Endothelial cell of umbilical vein (primary cell): Measurements from ENCODE around the gene RPGRIP1. TPM values are rescaled to one million over a fixed set of nuclear protein-coding genes. Genes with fewer than 3 reads are reported as not detected.

Experiments
- Bru-seq: library from RNA; stranded (reverse); fragments of 400-500 nt; gene quantifications from one replicate; lab custom pipeline; 2021; lab: Mats Ljungman, UMichigan
- BruChase-seq, 2 experiments: library from RNA; stranded (reverse); fragments of 400-500 nt; gene quantifications; one replicate each; lab custom pipeline; 2021; lab: Mats Ljungman, UMichigan
- BruUV-seq: library from RNA; stranded (reverse); fragments of 400-500 nt; replicated peaks from 2 replicates; lab custom pipeline; 2021; lab: Mats Ljungman, UMichigan
- CTCF ChIA-PET: fragments of 300-600, 350-600 bp; sonication (Branson Sonifier 250); formaldehyde crosslinking; loops from one replicate; lab custom pipeline; 2021; ENCODE audit warnings: antibody characterized with exemption, inconsistent platforms; lab: Charles Lee
- POLR2A ChIA-PET: fragments of 300-600, 350-600 bp; sonication (Branson Sonifier 250); formaldehyde crosslinking; loops from one replicate; lab custom pipeline; 2021; ENCODE audit warnings: antibody characterized with exemption, inconsistent platforms; lab: Charles Lee
- DNase-seq: peaks from one replicate; pipeline ENCODE4 v3.0.0-alpha.2; 2011; ENCODE audit warnings: low read depth, low spot score
- FAIRE-seq: peaks from 2 replicates; lab custom pipeline; 2011; peaks lifted over from hg19 to GRCh38; lab: Jason Lieb, UNC
- H2AFZ ChIP-seq: 2 replicates; pipeline ENCODE4 v1.6.0; 2012; ENCODE audit warnings: low read depth, low read length, control low read depth, inconsistent platforms
- H3K27ac ChIP-seq: 2 replicates; pipeline ENCODE4 v1.5.1; 2011; ENCODE audit warnings: low read depth, mild to moderate bottlenecking, control low read depth, low read length, moderate library complexity; ENCODE audit not compliant: insufficient read depth
- H3K27me3 ChIP-seq, 2 experiments: 2 replicates each; pipeline versions ENCODE4 v1.6.0 to v1.6.1; 2011; ENCODE audit warnings: low read length in 2 of 2, mixed read lengths in 1 of 2; ENCODE audit not compliant: control insufficient read depth in 2 of 2, insufficient read depth in 2 of 2
- H3K36me3 ChIP-seq, 2 experiments: 2 replicates in 1 of 2; 3 replicates in 1 of 2; pipeline ENCODE4 v1.5.1; 2011; ENCODE audit warnings: low read length in 2 of 2, mild to moderate bottlenecking in 1 of 2, moderate library complexity in 1 of 2; ENCODE audit not compliant: control insufficient read depth in 2 of 2, insufficient read depth in 2 of 2; ENCODE audit errors: extremely low read depth in 1 of 2
- H3K4me1 ChIP-seq: 3 replicates; pipeline ENCODE4 v1.5.1; 2011; ENCODE audit warnings: mild to moderate bottlenecking, low read length; ENCODE audit not compliant: control insufficient read depth, insufficient read depth; ENCODE audit errors: extremely low read depth
- H3K4me2 ChIP-seq: 2 replicates; pipeline ENCODE4 v1.6.1; 2011; ENCODE audit warnings: low read length, control low read depth, mixed read lengths; ENCODE audit not compliant: insufficient read depth
- H3K4me3 ChIP-seq, 3 experiments: fragments of 200-600 bp in 1 of 3; sonication (generic), shearing (Covaris generic) in 1 of 3; replicated peaks in 1 of 3; 2 replicates each; pipeline ENCODE4 v1.5.1; 2011 to 2016; ENCODE audit warnings: control low read depth in 3 of 3, low read length in 3 of 3, mild to moderate bottlenecking in 2 of 3, inconsistent platforms in 1 of 3, low read depth in 1 of 3, moderate library complexity in 1 of 3; ENCODE audit not compliant: insufficient read depth in 1 of 3
- H3K79me2 ChIP-seq: 2 replicates; pipeline ENCODE4 v1.6.0; 2012; ENCODE audit warnings: low read length, inconsistent platforms; ENCODE audit not compliant: control insufficient read depth, insufficient read depth
- H3K9ac ChIP-seq: replicated peaks from 2 replicates; pipeline ENCODE3; 2011; ENCODE audit warnings: low read length, control low read depth; ENCODE audit not compliant: insufficient read depth; ENCODE audit errors: extremely low read depth
- H3K9me1 ChIP-seq: replicated peaks from 3 replicates; pipeline ENCODE4 v1.6.0; 2011; ENCODE audit warnings: mild to moderate bottlenecking, low read length; ENCODE audit not compliant: control insufficient read depth, insufficient read depth; ENCODE audit errors: extremely low read depth
- H3K9me3 ChIP-seq: replicated peaks from 2 replicates; pipeline ENCODE4 v1.5.1; 2012; ENCODE audit warnings: low read length, inconsistent platforms; ENCODE audit not compliant: control insufficient read depth, insufficient read depth
- H4K20me1 ChIP-seq: replicated peaks from 2 replicates; pipeline ENCODE3; 2011; ENCODE audit warnings: mild to moderate bottlenecking, low read length; ENCODE audit not compliant: control insufficient read depth, insufficient read depth; ENCODE audit errors: extremely low read depth
- CTCF ChIP-seq, 2 donors: IDR thresholded peaks; 1 replicate in 1 of 2; 2 replicates in 1 of 2; pipeline ENCODE4 v1.5.1; 2011; ENCODE audit warnings: low read length in 2 of 2, mild to moderate bottlenecking in 2 of 2, moderate library complexity in 2 of 2, control low read depth in 1 of 2, inconsistent platforms in 1 of 2, low read depth in 1 of 2; ENCODE audit not compliant: insufficient read depth in 1 of 2; ENCODE audit errors: extremely low read depth in 1 of 2
- EZH2 ChIP-seq: IDR thresholded peaks from 2 replicates; pipeline ENCODE4 v1.6.1; 2012; ENCODE audit warnings: borderline replicate concordance, low read depth, mild to moderate bottlenecking, moderate library complexity, low read length, inconsistent platforms; ENCODE audit not compliant: severe bottlenecking
- FOS ChIP-seq: IDR thresholded peaks from 2 replicates; pipeline ENCODE4 v1.6.1; 2011; ENCODE audit warnings: mild to moderate bottlenecking, low read length, moderate library complexity, borderline replicate concordance; ENCODE audit not compliant: insufficient read depth
- GATA2 ChIP-seq: IDR thresholded peaks from 2 replicates; pipeline ENCODE4 v1.7.0; 2011; ENCODE audit warnings: low read depth, mild to moderate bottlenecking, moderate library complexity, mixed read lengths, low read length; ENCODE audit not compliant: insufficient read length, insufficient read depth
- JUN ChIP-seq: IDR thresholded peaks from 2 replicates; pipeline ENCODE4 v1.6.1; 2011; ENCODE audit warnings: borderline replicate concordance, low read depth; ENCODE audit not compliant: insufficient read length, insufficient read depth
- MYC ChIP-seq: IDR thresholded peaks from one replicate; pipeline ENCODE4 v1.6.1; 2011; ENCODE audit warnings: mild to moderate bottlenecking, low read depth, low read length
- POLR2A ChIP-seq: IDR thresholded peaks from 2 replicates; pipeline ENCODE4 v1.6.1; 2012; ENCODE audit warnings: low read depth, mild to moderate bottlenecking, control low read depth, low read length
- POLR2AphosphoS5 ChIP-seq: IDR thresholded peaks from 2 replicates; pipeline ENCODE4 v1.6.1; 2012; ENCODE audit warnings: low read depth, mild to moderate bottlenecking, control low read depth, low read length, moderate library complexity; ENCODE audit not compliant: insufficient read depth
- dilution Hi-C: fragments of 300-500 bp; cut with MboI; formaldehyde crosslinking; loops from one replicate; pipeline ENCODE4 v1.15.0; 2019; ENCODE audit warnings: low sequenced_read_pairs; ENCODE audit not compliant: extremely low pct_ligation_motif_present
- intact Hi-C: fragments of 100-400 bp; cut with micrococcal nuclease; formaldehyde crosslinking; loops from one replicate; pipeline ENCODE4 v1.10.0; 2022
- long read RNA-seq: library from polyadenylated mRNA; stranded (forward); transcript quantifications from one replicate; pipeline ENCODE4 v2.0.0, GENCODE V29; 2021
- polyA minus RNA-seq, 3 experiments: library from RNA; depleted of rRNA, polyadenylated mRNA; stranded (reverse); fragments of >200 nt; gene quantifications; 1 replicate in 1 of 3; 2 replicates in 2 of 3; pipeline ENCODE4 v1.2.3, GENCODE V29; 2011
- polyA plus RNA-seq, 4 experiments: library from polyadenylated mRNA; depleted of rRNA in 3 of 4; stranded (reverse) in 3 of 4; unstranded in 1 of 4; fragments of >200 nt; gene quantifications; 2 replicates each; pipeline versions ENCODE4 v1.2.1 to v1.2.3, GENCODE V29; 2011 to 2012; ENCODE audit warnings: missing spikeins in 1 of 4
- total RNA-seq: library from RNA; stranded (reverse); gene quantifications from 2 replicates; pipeline ENCODE4 v1.2.3, GENCODE V29; 2021
- TF ChIP-seq, protein P1 (sequence below): IDR thresholded peaks from 2 replicates; pipeline ENCODE4 v1.6.1; 2011; ENCODE audit not compliant: insufficient read depth, insufficient read length

Gene RPGRIP1
- total RNA-seq = not detected in 2 replicates
- not detected in 2 replicates for polyA plus RNA-seq
- polyA plus RNA-seq (2011; cell fraction: cytosol; rRNA removed) = not detected in 2 replicates
- not detected in 2 replicates for polyA plus RNA-seq (2011; cell fraction: nucleus; rRNA removed)
- polyA plus RNA-seq (2012) = 0.10 TPM in 1 of 2 replicates, not detected in the other
- polyA minus RNA-seq = not detected in 2 replicates
- polyA minus RNA-seq (2011; cell fraction: cytosol; rRNA and poly(A)+ RNA removed) = not detected
- not detected in 2 replicates for polyA minus RNA-seq (2011; cell fraction: nucleus; rRNA and poly(A)+ RNA removed)
- Bru-seq, nascent RNA = percentile 8 among the genes with signal in this experiment
- not detected for BruChase-seq, experiment 1, labeled RNA remaining after a 6-hour chase
- BruChase-seq, experiment 2, labeled RNA remaining after a 2-hour chase = not detected
- long read RNA-seq = 0 reads

GRCh38 chr14:21279783-21280182 lies at the start of gene RPGRIP1:
RPGRIP1 (plus strand) TSS chr14:21280083; CDS start chr14:21287977, 7,894 bp downstream.
- Histone ChIP-seq H3K4me2 (no peak within 1 kb of the TSS), H3K4me1 (no peaks in the 10 kb centered on the region), H3K9ac (no peak within 1 kb of the TSS), H2AFZ (no peak within 1 kb of the TSS), H3K36me3 (no peaks in the 10 kb centered on the region), H3K79me2 (no peaks in the 10 kb centered on the region), H3K9me3 (no peaks in the 10 kb centered on the region), H4K20me1 (no peaks in the 10 kb centered on the region), H3K4me3 (no peak within 1 kb of the TSS), H3K27ac (no peak within 1 kb of the TSS), H3K27me3 (peaks cover 0 to 2% of the 10 kb centered on the region in 2 experiments), H3K9me1 (no peaks in the 10 kb centered on the region)
- dilution Hi-C loops (no loop called here), intact Hi-C loops (no loop called here)
- TF ChIP-seq JUN = no peak
- CTCF ChIA-PET = interaction anchor here (0.9 to 1.2 kb wide), 2 partner anchors 15 to 66 kb away, joined by 3 read pairs; no protein-coding TSS in a partner anchor
- POLR2A ChIA-PET = no interaction called here
- FAIRE-seq (no peak), DNase-seq (no peak)
- no TSS peak for BruUV-seq

- Histone ChIP-seq H3K4me2 (no peak overlapping the region), H3K4me1 (no peaks in the 10 kb centered on the region), H3K9ac (no peak overlapping the region), H3K27ac (no peak overlapping the region), H4K20me1 (peaks cover 37% of the 10 kb centered on the region), H3K9me1 (no peaks in the 10 kb centered on the region), H2AFZ (no peak overlapping the region), H3K36me3 (peaks cover 22 to 42% of the 10 kb centered on the region in 2 experiments), H3K79me2 (peaks cover 98% of the 10 kb centered on the region), H3K4me3 (no peak overlapping the region), H3K9me3 (no peaks in the 10 kb centered on the region), H3K27me3 (no peaks in the 10 kb centered on the region)
- dilution Hi-C loops (no loop called here), intact Hi-C loops (no loop called here)
- no peak for TF ChIP-seq EZH2
- TF ChIP-seq GATA2 = no peak
- TF ChIP-seq POLR2AphosphoS5 = no peak
- TF ChIP-seq JUN = no peak
- TF ChIP-seq, protein P1, sequence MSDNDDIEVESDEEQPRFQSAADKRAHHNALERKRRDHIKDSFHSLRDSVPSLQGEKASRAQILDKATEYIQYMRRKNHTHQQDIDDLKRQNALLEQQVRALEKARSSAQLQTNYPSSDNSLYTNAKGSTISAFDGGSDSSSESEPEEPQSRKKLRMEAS = no peak
- no peak for TF ChIP-seq CTCF (IDR thresholded peaks at IDR 0.05; ENCODE audit: extremely low read depth in 1 of 2, insufficient read depth in 1 of 2, low read depth in 1 of 2, low read length in 2 of 2)
- TF ChIP-seq MYC = no peak
- no peak for TF ChIP-seq FOS
- TF ChIP-seq POLR2A = no peak
- BruUV-seq = no TSS peak
- ChIA-PET CTCF (interaction anchor here (1.2 to 1.6 kb wide), 2 partner anchors 13 to 15 kb away, joined by 3 read pairs; no protein-coding TSS in a partner anchor), POLR2A (no interaction called here)
- DNase-seq = no peak
- no peak for FAIRE-seq
Measured at GRCh38 chr14:21231020-21231652, 48.7 kb upstream of the RPGRIP1 start.
